KMS-11 (cell line): ENCODE results near the gene COX8C.
A peak's percentile ranks its signal among the peaks of the same experiment; 100 is the strongest.

Source experiments
- H2AFZ ChIP-seq: fragments of 200-600 bp; sonication (generic); 2 replicates; pipeline ENCODE4 v1.6.1; 2016; ENCODE audit warnings: antibody characterized with exemption, mixed run types, low read depth
- H3K27ac ChIP-seq: fragments of 200-600 bp; sonication (generic); 2 replicates; pipeline ENCODE4 v1.6.1; 2016; ENCODE audit warnings: mild to moderate bottlenecking, mixed run types
- H3K27me3 ChIP-seq: fragments of 200-600 bp; sonication (generic); 2 replicates; pipeline ENCODE4 v1.6.1; 2017; ENCODE audit warnings: mild to moderate bottlenecking, low read depth, mixed run types, moderate library complexity; ENCODE audit not compliant: insufficient read depth
- H3K36me3 ChIP-seq: fragments of 200-600 bp; sonication (generic); 2 replicates; pipeline ENCODE4 v1.6.1; 2017; ENCODE audit warnings: mild to moderate bottlenecking, mixed run types; ENCODE audit not compliant: insufficient read depth
- H3K4me1 ChIP-seq: fragments of 200-600 bp; sonication (generic); 2 replicates; pipeline ENCODE4 v1.6.1; 2016; ENCODE audit warnings: mild to moderate bottlenecking, low read depth, mixed run types; ENCODE audit not compliant: poor library complexity, severe bottlenecking
- H3K4me2 ChIP-seq: fragments of 200-600 bp; sonication (generic); 2 replicates; pipeline ENCODE4 v1.7.0; 2016; ENCODE audit warnings: mild to moderate bottlenecking, mixed run types
- H3K4me3 ChIP-seq: fragments of 200-600 bp; sonication (generic); IDR thresholded peaks from 2 replicates; pipeline ENCODE4 v1.6.1; 2017; ENCODE audit warnings: low read depth, low read length, mixed read lengths; ENCODE audit not compliant: insufficient read depth
- H3K79me2 ChIP-seq: fragments of 200-600 bp; sonication (generic); 2 replicates; pipeline ENCODE4 v1.6.1; 2016; ENCODE audit warnings: low read depth, mixed run types; ENCODE audit not compliant: insufficient read depth
- H3K9ac ChIP-seq: fragments of 200-600 bp; sonication (generic); 2 replicates; pipeline ENCODE4 v1.6.1; 2016; ENCODE audit warnings: mild to moderate bottlenecking, mixed run types
- H4K20me1 ChIP-seq: fragments of 200-600 bp; sonication (generic); 2 replicates; pipeline ENCODE4 v1.6.1; 2016; ENCODE audit warnings: mild to moderate bottlenecking, mixed run types; ENCODE audit not compliant: insufficient read depth
- TF ChIP-seq, protein P1 (sequence below): fragments of 200-600 bp; sonication (generic); conservative IDR thresholded peaks from 2 replicates; pipeline ENCODE4 v1.6.1; 2017; ENCODE audit warnings: low read depth, mild to moderate bottlenecking, antibody characterized with exemption, low read length, moderate library complexity, mixed read lengths

COX8C gene

DNA sequence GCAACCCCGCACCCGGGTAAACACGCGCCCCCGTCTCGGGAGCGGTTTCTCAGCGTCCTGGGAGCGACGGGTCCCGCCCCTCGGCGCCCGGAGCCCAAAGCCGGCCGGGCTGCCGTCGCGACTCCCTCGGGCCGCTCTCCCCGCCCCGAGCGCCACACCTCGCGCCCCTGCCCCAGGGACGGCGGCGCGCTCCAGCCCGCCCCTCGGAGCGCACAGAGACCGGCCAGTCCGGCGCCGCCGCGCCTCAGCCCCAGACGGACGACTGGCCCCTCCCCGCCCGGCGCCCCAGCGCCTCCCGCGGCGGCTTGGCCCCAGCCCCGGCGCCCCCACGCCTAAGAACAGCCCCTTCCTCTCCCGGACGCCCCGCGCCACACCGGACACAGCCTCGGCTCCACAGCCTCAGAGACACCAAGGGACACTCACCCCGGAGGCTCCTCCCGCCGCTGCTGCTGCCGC, 14.6 kb upstream of the COX8C start:
- Histone ChIP-seq H3K4me3 (no peak overlapping the region), H3K4me1 (peaks cover 29% of the 10 kb centered on the region), H3K27me3 (no peaks in the 10 kb centered on the region), H3K27ac (peak overlapping the region; percentile 62), H3K9ac (peak overlapping the region; percentile 88), H3K4me2 (peak overlapping the region; percentile 72), H3K36me3 (no peaks in the 10 kb centered on the region), H2AFZ (peak overlapping the region; percentile 66), H3K79me2 (peaks cover 46% of the 10 kb centered on the region), H4K20me1 (no peaks in the 10 kb centered on the region)
- TF ChIP-seq, protein P1, sequence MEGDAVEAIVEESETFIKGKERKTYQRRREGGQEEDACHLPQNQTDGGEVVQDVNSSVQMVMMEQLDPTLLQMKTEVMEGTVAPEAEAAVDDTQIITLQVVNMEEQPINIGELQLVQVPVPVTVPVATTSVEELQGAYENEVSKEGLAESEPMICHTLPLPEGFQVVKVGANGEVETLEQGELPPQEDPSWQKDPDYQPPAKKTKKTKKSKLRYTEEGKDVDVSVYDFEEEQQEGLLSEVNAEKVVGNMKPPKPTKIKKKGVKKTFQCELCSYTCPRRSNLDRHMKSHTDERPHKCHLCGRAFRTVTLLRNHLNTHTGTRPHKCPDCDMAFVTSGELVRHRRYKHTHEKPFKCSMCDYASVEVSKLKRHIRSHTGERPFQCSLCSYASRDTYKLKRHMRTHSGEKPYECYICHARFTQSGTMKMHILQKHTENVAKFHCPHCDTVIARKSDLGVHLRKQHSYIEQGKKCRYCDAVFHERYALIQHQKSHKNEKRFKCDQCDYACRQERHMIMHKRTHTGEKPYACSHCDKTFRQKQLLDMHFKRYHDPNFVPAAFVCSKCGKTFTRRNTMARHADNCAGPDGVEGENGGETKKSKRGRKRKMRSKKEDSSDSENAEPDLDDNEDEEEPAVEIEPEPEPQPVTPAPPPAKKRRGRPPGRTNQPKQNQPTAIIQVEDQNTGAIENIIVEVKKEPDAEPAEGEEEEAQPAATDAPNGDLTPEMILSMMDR: no peak

DNA sequence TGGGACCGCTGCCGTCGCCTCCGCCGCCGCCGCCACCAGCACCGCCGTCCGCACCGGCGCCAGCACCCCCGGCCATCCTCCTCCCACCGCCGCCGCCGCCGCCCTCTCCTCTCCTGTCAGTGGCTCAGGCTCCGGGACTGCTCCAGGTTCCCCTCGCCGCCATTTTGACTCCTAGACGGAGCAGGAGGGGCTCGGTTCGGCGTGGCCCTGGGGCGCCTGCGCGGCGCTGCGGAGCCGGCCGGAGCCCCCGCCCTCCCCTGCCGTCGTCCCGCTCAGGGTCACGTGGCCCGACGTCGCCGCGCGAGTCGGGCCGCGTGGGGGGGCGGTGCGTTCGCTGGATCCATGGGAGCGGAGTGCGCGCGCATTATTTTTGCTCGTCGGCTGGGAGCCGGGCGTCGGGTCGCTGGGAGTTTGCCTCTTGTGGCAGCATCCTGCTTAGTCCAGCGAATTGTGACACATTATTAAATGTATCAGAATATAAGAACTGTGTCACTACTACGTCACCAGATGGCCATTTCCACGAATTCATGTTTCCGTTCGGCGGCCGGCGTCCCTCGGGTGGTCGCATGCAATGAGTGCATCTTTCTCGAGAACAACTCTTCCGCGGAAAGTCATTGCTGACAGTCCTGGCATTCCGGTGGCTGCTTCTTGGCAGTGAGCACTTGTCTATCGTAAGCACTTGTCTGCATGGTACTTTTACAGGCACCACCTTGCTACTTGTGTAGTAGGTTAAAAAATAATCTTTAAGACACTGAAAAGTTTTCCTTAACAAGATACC, 13.9 kb upstream of the COX8C start, which contains the start of gene BTBD7:
TSS of gene BTBD7 (minus strand) at position 184 of the 778 bp plus-strand sequence. CDS start 36,985 bp downstream, outside the sequence.
- Histone ChIP-seq H3K4me1 (peaks cover 32% of the 10 kb centered on the region), H3K4me2 (peak within 1 kb of the TSS; percentile 72), H3K79me2 (peaks cover 40% of the 10 kb centered on the region), H3K4me3 (no peak within 1 kb of the TSS), H3K27me3 (no peaks in the 10 kb centered on the region), H3K9ac (peak within 1 kb of the TSS; percentile 88), H4K20me1 (no peaks in the 10 kb centered on the region), H3K36me3 (no peaks in the 10 kb centered on the region), H2AFZ (peak within 1 kb of the TSS; percentile 66), H3K27ac (peak within 1 kb of the TSS; percentile 62)
- TF ChIP-seq, protein P1: no peak

DNA sequence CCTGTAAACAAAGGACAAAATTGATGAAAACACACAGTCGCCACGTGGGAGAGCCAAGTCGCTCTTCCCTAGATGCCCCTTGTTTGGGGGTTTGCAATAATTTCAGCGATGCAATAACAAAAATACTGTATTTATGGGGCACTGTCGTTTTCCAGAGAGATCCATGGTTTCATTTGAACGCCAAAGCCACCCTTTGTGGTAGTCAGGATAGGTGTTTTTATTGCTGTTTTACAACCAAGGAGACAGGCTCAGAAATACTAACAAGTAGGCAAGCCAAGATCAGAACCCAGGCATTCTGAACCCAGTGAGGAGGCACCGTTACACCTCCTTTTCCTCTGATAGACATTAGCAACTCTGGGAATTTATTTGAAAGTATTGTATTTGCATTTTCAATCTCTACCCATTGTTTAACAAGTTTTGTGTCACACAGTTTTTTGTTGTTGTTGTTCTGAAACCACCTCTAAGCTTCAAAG, 13.3 kb upstream of the COX8C start:
- Histone ChIP-seq H3K36me3 (no peaks in the 10 kb centered on the region), H3K79me2 (peaks cover 34% of the 10 kb centered on the region), H3K4me2 (peak overlapping the region; percentile 27), H3K9ac (peak overlapping the region; percentile 88), H2AFZ (peak overlapping the region; percentile 58), H3K27me3 (no peaks in the 10 kb centered on the region), H3K4me1 (peaks cover 32% of the 10 kb centered on the region), H3K27ac (peak overlapping the region; percentile 62), H4K20me1 (no peaks in the 10 kb centered on the region), H3K4me3 (no peak overlapping the region)
- TF ChIP-seq, protein P1: no peak

DNA sequence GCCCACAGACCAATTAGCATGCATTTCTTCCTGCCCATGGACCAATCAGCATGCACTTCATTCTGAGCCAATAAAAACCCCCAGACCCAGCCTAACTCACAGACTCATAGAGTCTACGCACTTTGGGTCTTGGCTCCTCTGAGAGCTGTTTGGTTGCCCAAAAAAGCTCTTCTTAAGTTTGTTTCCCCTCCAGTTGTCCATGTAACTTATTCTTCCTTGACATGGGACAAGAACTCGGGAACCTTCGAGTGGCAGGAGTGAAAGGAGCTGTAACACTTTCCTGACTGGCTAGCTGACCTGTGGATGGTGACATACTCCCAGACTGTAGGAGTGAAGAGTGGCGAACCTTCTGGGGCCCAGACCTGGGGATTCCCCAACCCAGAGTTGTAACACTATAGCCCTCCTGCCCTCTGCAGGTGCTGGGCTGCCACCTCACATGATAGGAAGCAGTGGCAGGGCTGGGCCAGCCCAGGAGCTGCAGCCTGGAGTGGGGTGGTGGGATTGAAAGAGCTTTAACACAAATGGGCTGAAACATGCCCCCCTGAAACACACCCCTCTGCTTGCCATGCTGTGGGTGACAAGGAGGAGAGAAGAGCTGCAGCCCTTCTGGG, 9.7 kb upstream of the COX8C start:
- Histone ChIP-seq H4K20me1 (no peaks in the 10 kb centered on the region), H3K27ac (no peak overlapping the region), H3K4me3 (no peak overlapping the region), H3K4me1 (peaks cover 21% of the 10 kb centered on the region), H3K79me2 (no peaks in the 10 kb centered on the region), H3K36me3 (no peaks in the 10 kb centered on the region), H2AFZ (peak overlapping the region; percentile 27), H3K4me2 (0 out of 2 replicates have a peak overlapping the region, but pooled peaks have one; percentile 13), H3K9ac (no peak overlapping the region), H3K27me3 (no peaks in the 10 kb centered on the region)
- TF ChIP-seq, protein P1: 0 out of 2 replicates have a peak, but pooled peaks have one; percentile 23
